Neural progenitor cell (in vitro differentiated cells): ENCODE data around the gene STK32B. TPM values are rescaled to one million over a fixed set of nuclear protein-coding genes. Genes with fewer than 3 reads are reported as not detected.

ENCODE experiments used
- DNase-seq: peaks from one replicate; pipeline ENCODE4 v3.0.0-alpha.2; 2016; ENCODE audit warnings: low spot score
- H2AFZ ChIP-seq: fragments of 200-600 bp; sonication (generic); replicated peaks from 2 replicates; pipeline ENCODE4 v1.6.1; 2016; ENCODE audit warnings: antibody characterized with exemption
- H3F3A ChIP-seq: fragments of 200-600 bp; sonication (generic); 2 replicates; pipeline ENCODE4 v1.6.1; 2016; ENCODE audit warnings: antibody characterized with exemption, low read depth
- H3K27ac ChIP-seq: fragments of 200-600 bp; sonication (generic); 2 replicates; pipeline ENCODE4 v1.5.1; 2016; ENCODE audit warnings: mild to moderate bottlenecking
- H3K27me3 ChIP-seq: fragments of 200-600 bp; sonication (generic); 2 replicates; pipeline ENCODE4 v1.6.1; 2016; ENCODE audit warnings: mild to moderate bottlenecking, moderate library complexity
- H3K36me3 ChIP-seq: fragments of 200-600 bp; sonication (generic); 2 replicates; pipeline ENCODE4 v1.5.1; 2016
- H3K4me1 ChIP-seq: fragments of 200-600 bp; sonication (generic); 2 replicates; pipeline ENCODE4 v1.6.1; 2016; ENCODE audit warnings: mixed run types
- H3K4me2 ChIP-seq: fragments of 200-600 bp; sonication (generic); 2 replicates; pipeline ENCODE4 v1.6.1; 2016
- H3K4me3 ChIP-seq: fragments of 200-600 bp; sonication (generic); 2 replicates; pipeline ENCODE4 v1.5.1; 2016
- H3K79me2 ChIP-seq: fragments of 200-600 bp; sonication (generic); 2 replicates; pipeline ENCODE4 v1.6.1; 2016; ENCODE audit warnings: low read depth
- H3K9ac ChIP-seq: fragments of 200-600 bp; sonication (generic); 2 replicates; pipeline ENCODE4 v1.6.1; 2016
- H3K9me3 ChIP-seq: fragments of 200-600 bp; sonication (generic); 2 replicates; pipeline ENCODE4 v1.5.1; 2016; ENCODE audit warnings: low read depth
- H4K20me1 ChIP-seq: fragments of 200-600 bp; sonication (generic); 2 replicates; pipeline ENCODE4 v1.6.1; 2016; ENCODE audit warnings: low read depth
- H3K27ac Mint-ChIP-seq: 3 replicates; pipeline ENCODE4 v1.8.0; 2021; ENCODE audit warnings: mixed read lengths
- H3K27me3 Mint-ChIP-seq: 2 replicates; pipeline ENCODE4 v1.8.0; 2022; ENCODE audit warnings: low read depth, mild to moderate bottlenecking, inconsistent platforms, moderate library complexity, mixed read lengths; ENCODE audit not compliant: insufficient read depth
- H3K36me3 Mint-ChIP-seq: 3 replicates; pipeline ENCODE4 v1.8.0; 2021; ENCODE audit warnings: mixed read lengths
- H3K4me1 Mint-ChIP-seq: 3 replicates; pipeline ENCODE4 v1.8.0; 2021; ENCODE audit warnings: mixed read lengths
- H3K4me3 Mint-ChIP-seq: 3 replicates; pipeline ENCODE4 v1.8.0; 2021; ENCODE audit warnings: mild to moderate bottlenecking, moderate library complexity, mixed read lengths
- H3K9me3 Mint-ChIP-seq: 3 replicates; pipeline ENCODE4 v1.8.0; 2020; ENCODE audit warnings: mixed read lengths
- EZH2 ChIP-seq: fragments of 200-600 bp; sonication (generic); IDR thresholded peaks from 2 replicates; pipeline ENCODE4 v1.6.1; 2017; ENCODE audit warnings: antibody characterized with exemption, mild to moderate bottlenecking, moderate library complexity
- EZH2phosphoT487 ChIP-seq: fragments of 200-600 bp; sonication (generic); IDR thresholded peaks from 2 replicates; pipeline ENCODE4 v1.6.1; 2017; ENCODE audit warnings: antibody characterized with exemption
- total RNA-seq: library from RNA; depleted of rRNA; stranded (reverse); fragments of >200 nt; gene quantifications from 2 replicates; pipeline ENCODE4 v1.2.3, GENCODE V29; 2015; ENCODE audit warnings: low replicate concordance
- TF ChIP-seq, protein P1 (sequence below): fragments of 200-600 bp; sonication (generic); IDR thresholded peaks from 2 replicates; pipeline ENCODE4 v1.5.1; 2017; ENCODE audit warnings: antibody characterized with exemption, mild to moderate bottlenecking

STK32B gene
- total RNA-seq, 1 donor from 2014 or later, result 2.5 TPM

DNA sequence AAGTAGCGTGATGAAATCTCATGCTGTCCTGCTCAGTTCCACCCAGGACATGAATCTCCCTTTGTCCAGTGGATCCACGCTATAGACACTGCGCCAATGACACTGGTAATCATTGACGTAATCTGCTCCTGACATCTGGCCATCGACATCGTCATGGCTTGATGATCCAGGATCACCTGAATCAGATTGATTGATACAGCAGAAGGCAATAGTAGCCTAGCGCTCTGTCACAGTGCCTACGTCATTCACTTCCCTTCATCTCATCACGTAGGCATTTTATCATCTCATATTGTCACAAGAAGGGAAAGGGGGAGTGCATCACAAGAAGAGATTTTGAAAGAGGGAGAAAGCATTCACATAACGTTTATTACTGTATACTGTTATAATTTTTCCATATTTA lies 68.8 kb downstream of the STK32B start:
- no peak overlapping the region for H3K4me3 ChIP-seq
- no peak overlapping the region for H3K4me3 Mint-ChIP-seq
- no peak overlapping the region for H3K27ac ChIP-seq
- H3K27me3 ChIP-seq, result no peaks in the 10 kb centered on the region
- H3K4me1 ChIP-seq, result no peaks in the 10 kb centered on the region
- no peak overlapping the region for H3K4me2 ChIP-seq
- no peak overlapping the region for H2AFZ ChIP-seq
- DNase-seq, result no peak
- no peaks in the 10 kb centered on the region for H3K9me3 ChIP-seq
- no peaks in the 10 kb centered on the region for H3K36me3 ChIP-seq
- H4K20me1 ChIP-seq, result no peaks in the 10 kb centered on the region
- no peaks in the 10 kb centered on the region for H3K36me3 Mint-ChIP-seq
- no peaks in the 10 kb centered on the region for H3K9me3 Mint-ChIP-seq
- H3K4me1 Mint-ChIP-seq, result no peaks in the 10 kb centered on the region
- H3K27me3 Mint-ChIP-seq, result peaks cover 2% of the 10 kb centered on the region
- no peak overlapping the region for H3K27ac Mint-ChIP-seq
- no peak for TF ChIP-seq EZH2phosphoT487
- TF ChIP-seq EZH2, result no peak
- TF ChIP-seq, protein P1, sequence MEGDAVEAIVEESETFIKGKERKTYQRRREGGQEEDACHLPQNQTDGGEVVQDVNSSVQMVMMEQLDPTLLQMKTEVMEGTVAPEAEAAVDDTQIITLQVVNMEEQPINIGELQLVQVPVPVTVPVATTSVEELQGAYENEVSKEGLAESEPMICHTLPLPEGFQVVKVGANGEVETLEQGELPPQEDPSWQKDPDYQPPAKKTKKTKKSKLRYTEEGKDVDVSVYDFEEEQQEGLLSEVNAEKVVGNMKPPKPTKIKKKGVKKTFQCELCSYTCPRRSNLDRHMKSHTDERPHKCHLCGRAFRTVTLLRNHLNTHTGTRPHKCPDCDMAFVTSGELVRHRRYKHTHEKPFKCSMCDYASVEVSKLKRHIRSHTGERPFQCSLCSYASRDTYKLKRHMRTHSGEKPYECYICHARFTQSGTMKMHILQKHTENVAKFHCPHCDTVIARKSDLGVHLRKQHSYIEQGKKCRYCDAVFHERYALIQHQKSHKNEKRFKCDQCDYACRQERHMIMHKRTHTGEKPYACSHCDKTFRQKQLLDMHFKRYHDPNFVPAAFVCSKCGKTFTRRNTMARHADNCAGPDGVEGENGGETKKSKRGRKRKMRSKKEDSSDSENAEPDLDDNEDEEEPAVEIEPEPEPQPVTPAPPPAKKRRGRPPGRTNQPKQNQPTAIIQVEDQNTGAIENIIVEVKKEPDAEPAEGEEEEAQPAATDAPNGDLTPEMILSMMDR, result no peak
- H3K79me2 ChIP-seq, result no peaks in the 10 kb centered on the region
- no peaks in the 10 kb centered on the region for H3F3A ChIP-seq
- no peak overlapping the region for H3K9ac ChIP-seq

DNA sequence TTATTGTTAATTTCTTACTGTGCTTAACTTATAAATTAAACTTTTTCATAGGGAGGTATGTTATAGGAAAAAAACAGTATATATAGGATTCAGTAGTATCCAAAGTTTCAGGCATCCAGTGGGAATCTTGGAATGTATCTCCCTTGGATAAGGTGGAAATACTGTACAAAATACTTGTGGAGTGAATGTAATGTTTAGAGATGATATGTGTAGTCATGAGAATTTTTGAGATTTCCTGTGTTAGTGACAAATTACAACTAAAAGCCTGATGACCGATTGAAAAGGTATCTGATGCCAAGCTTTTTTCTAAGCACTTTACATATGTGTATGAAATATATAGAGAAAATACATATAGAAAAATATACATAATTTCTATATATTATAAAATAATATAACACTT lies 69.2 kb downstream of the STK32B start:
- H3F3A ChIP-seq, result no peaks in the 10 kb centered on the region
- H4K20me1 ChIP-seq, result no peaks in the 10 kb centered on the region
- H2AFZ ChIP-seq, result no peak overlapping the region
- no peaks in the 10 kb centered on the region for H3K36me3 ChIP-seq
- no peak overlapping the region for H3K4me3 ChIP-seq
- no peak overlapping the region for H3K27ac ChIP-seq
- H3K36me3 Mint-ChIP-seq, result no peaks in the 10 kb centered on the region
- no peak overlapping the region for H3K4me3 Mint-ChIP-seq
- H3K9me3 ChIP-seq, result no peaks in the 10 kb centered on the region
- H3K27me3 ChIP-seq, result no peaks in the 10 kb centered on the region
- H3K9me3 Mint-ChIP-seq, result no peaks in the 10 kb centered on the region
- DNase-seq, result no peak
- H3K27me3 Mint-ChIP-seq, result peaks cover 2% of the 10 kb centered on the region
- H3K9ac ChIP-seq, result no peak overlapping the region
- TF ChIP-seq EZH2 (no peak), EZH2phosphoT487 (no peak)
- TF ChIP-seq, protein P1, result no peak
- no peaks in the 10 kb centered on the region for H3K4me1 ChIP-seq
- H3K4me1 Mint-ChIP-seq, result no peaks in the 10 kb centered on the region
- H3K79me2 ChIP-seq, result no peaks in the 10 kb centered on the region
- no peak overlapping the region for H3K27ac Mint-ChIP-seq
- H3K4me2 ChIP-seq, result no peak overlapping the region

DNA sequence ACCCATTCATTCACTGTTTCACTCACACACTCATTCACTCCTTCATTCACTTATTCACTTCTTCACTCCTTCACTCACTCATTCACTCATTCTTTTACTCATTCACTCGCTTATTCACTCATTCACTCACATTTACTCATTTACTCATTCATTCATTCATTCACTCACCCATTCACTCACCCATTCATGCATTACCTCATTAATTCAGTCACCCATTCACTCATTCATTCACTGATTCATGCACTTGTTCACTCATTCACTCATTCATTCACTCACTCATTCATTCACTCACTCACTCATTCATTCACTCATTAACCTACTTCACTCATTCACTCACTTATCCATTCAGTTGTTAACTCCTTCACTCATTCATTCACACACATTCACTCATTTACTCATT lies 70.8 kb downstream of the STK32B start:
- Mint-ChIP-seq H3K4me3 (no peak overlapping the region), H3K9me3 (no peaks in the 10 kb centered on the region), H3K27ac (no peak overlapping the region), H3K36me3 (no peaks in the 10 kb centered on the region), H3K27me3 (peaks cover 2% of the 10 kb centered on the region), H3K4me1 (no peaks in the 10 kb centered on the region)
- no peaks in the 10 kb centered on the region for H3K79me2 ChIP-seq
- no peak for DNase-seq
- H4K20me1 ChIP-seq, result no peaks in the 10 kb centered on the region
- H3K27ac ChIP-seq, result no peak overlapping the region
- H3K27me3 ChIP-seq, result no peaks in the 10 kb centered on the region
- no peaks in the 10 kb centered on the region for H3K9me3 ChIP-seq
- H3F3A ChIP-seq, result no peaks in the 10 kb centered on the region
- H2AFZ ChIP-seq, result no peak overlapping the region
- H3K4me1 ChIP-seq, result no peaks in the 10 kb centered on the region
- H3K4me2 ChIP-seq, result no peak overlapping the region
- no peak overlapping the region for H3K9ac ChIP-seq
- TF ChIP-seq EZH2phosphoT487, result no peak
- TF ChIP-seq, protein P1, result no peak
- TF ChIP-seq EZH2, result no peak
- no peaks in the 10 kb centered on the region for H3K36me3 ChIP-seq
- no peak overlapping the region for H3K4me3 ChIP-seq

DNA sequence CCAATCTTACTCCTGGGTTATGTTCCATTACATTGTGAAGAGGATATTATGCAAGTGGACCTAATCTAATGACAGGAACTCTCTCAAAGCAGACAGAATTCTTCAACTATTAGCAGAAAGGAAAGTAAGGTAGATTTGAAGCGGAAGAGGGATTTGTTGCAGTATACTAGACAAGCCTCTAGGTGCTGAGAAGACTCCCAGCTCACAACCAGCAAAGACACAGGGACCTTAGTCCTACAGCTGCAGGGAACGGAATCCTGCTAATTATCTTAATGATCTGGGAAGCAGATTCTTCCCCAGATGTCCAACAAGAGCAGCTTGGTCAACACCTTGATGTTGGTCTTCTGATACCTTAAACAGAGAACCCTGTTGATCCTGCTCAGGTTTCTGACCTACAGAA lies 73.6 kb downstream of the STK32B start:
- Histone ChIP-seq H3K27me3 (no peaks in the 10 kb centered on the region), H3K4me2 (no peak overlapping the region), H3F3A (no peaks in the 10 kb centered on the region), H3K4me3 (no peak overlapping the region), H2AFZ (no peak overlapping the region), H4K20me1 (no peaks in the 10 kb centered on the region), H3K36me3 (no peaks in the 10 kb centered on the region), H3K4me1 (no peaks in the 10 kb centered on the region), H3K9me3 (no peaks in the 10 kb centered on the region), H3K27ac (no peak overlapping the region), H3K79me2 (no peaks in the 10 kb centered on the region), H3K9ac (no peak overlapping the region)
- H3K27me3 Mint-ChIP-seq, result peaks cover 3% of the 10 kb centered on the region
- TF ChIP-seq EZH2 (no peak), EZH2phosphoT487 (no peak)
- TF ChIP-seq, protein P1, result no peak
- H3K4me1 Mint-ChIP-seq, result no peaks in the 10 kb centered on the region
- no peak overlapping the region for H3K4me3 Mint-ChIP-seq
- no peak overlapping the region for H3K27ac Mint-ChIP-seq
- no peak for DNase-seq
- no peaks in the 10 kb centered on the region for H3K36me3 Mint-ChIP-seq
- H3K9me3 Mint-ChIP-seq, result no peaks in the 10 kb centered on the region
